ENCODE data around the gene NR1I3. TPM values are rescaled to one million over a fixed set of nuclear protein-coding genes. Genes with fewer than 3 reads are reported as not detected.

Gene NR1I3
- total RNA-seq, 4 donors from 2014 or later = not detected

- no peak for DNase-seq
- intact Hi-C loops (cut with DNase I) = no loop called here
- peaks cover 0 to 8% of the 10 kb centered on the region in 2 donors for H3K4me1 ChIP-seq
- H3K9me3 ChIP-seq = no peaks in the 10 kb centered on the region
- peak overlapping the region in 2 of 3 donors; percentile 54 to 79 for H3K27ac ChIP-seq
- no peaks in the 10 kb centered on the region for H3K27me3 ChIP-seq
- no peaks in the 10 kb centered on the region for H3K36me3 ChIP-seq
- no peak for TF ChIP-seq POLR2A (IDR thresholded peaks at IDR 0.05)
- TF ChIP-seq, protein P1, sequence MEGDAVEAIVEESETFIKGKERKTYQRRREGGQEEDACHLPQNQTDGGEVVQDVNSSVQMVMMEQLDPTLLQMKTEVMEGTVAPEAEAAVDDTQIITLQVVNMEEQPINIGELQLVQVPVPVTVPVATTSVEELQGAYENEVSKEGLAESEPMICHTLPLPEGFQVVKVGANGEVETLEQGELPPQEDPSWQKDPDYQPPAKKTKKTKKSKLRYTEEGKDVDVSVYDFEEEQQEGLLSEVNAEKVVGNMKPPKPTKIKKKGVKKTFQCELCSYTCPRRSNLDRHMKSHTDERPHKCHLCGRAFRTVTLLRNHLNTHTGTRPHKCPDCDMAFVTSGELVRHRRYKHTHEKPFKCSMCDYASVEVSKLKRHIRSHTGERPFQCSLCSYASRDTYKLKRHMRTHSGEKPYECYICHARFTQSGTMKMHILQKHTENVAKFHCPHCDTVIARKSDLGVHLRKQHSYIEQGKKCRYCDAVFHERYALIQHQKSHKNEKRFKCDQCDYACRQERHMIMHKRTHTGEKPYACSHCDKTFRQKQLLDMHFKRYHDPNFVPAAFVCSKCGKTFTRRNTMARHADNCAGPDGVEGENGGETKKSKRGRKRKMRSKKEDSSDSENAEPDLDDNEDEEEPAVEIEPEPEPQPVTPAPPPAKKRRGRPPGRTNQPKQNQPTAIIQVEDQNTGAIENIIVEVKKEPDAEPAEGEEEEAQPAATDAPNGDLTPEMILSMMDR (IDR thresholded peaks at IDR 0.05) = no peak
- H3K4me3 ChIP-seq (replicated peaks in 1 of 3) = no peak overlapping the region
- WGBS, 2 donors = 42 to 54% methylated on average over 2 of the region's 2 CpGs
Measured at GRCh38 chr1:161185732-161186311, 52.2 kb downstream of the NR1I3 start.

GRCh38 chr1:161185282-161185682 lies 52.7 kb downstream of the NR1I3 start:
- H3K4me1 ChIP-seq = peaks cover 0 to 8% of the 10 kb centered on the region in 2 donors
- no peaks in the 10 kb centered on the region for H3K36me3 ChIP-seq
- no peaks in the 10 kb centered on the region for H3K9me3 ChIP-seq
- WGBS, 2 donors = 21 to 24% methylated on average over 3 of the region's 3 CpGs
- TF ChIP-seq POLR2A (IDR thresholded peaks at IDR 0.05) = no peak
- TF ChIP-seq, protein P1 (IDR thresholded peaks at IDR 0.05) = no peak
- intact Hi-C loops (cut with DNase I) = no loop called here
- peak overlapping the region in 2 of 3 donors; percentile 54 to 79 for H3K27ac ChIP-seq
- DNase-seq = peak; percentile 45 to 49
- no peaks in the 10 kb centered on the region for H3K27me3 ChIP-seq
- H3K4me3 ChIP-seq (replicated peaks in 1 of 3) = no peak overlapping the region

DNA sequence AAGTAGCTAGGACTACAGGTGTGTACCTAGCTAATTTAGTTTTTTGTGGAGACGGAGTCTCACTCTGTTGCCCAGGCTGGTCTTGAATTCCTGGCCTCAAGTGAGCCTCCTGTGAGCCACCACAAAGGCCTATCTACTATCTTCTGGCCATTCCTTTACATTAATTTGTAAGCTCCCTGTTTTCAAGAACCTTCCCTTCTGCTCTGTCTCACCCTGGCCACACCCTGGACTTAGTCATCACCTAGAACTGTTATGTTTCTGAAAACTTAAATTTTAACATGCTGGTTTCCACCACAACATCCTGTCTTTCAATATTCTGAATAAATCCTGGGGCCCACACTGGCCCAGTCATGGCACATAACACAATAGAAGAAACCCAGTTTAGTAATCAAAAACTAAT lies 55.8 kb downstream of the NR1I3 start:
- Histone ChIP-seq H3K27ac (no peak overlapping the region), H3K4me3 (replicated peaks in 1 of 3) (no peak overlapping the region), H3K9me3 (no peaks in the 10 kb centered on the region), H3K36me3 (no peaks in the 10 kb centered on the region), H3K27me3 (no peaks in the 10 kb centered on the region), H3K4me1 (peaks cover 0 to 15% of the 10 kb centered on the region in 2 donors)
- WGBS, 2 donors = 95 to 100% methylated on average over 1 of the region's 1 CpG
- intact Hi-C loops (cut with DNase I) = no loop called here
- TF ChIP-seq, protein P1 (IDR thresholded peaks at IDR 0.05) = no peak
- no peak for TF ChIP-seq POLR2A (IDR thresholded peaks at IDR 0.05)
- DNase-seq = no peak

DNA sequence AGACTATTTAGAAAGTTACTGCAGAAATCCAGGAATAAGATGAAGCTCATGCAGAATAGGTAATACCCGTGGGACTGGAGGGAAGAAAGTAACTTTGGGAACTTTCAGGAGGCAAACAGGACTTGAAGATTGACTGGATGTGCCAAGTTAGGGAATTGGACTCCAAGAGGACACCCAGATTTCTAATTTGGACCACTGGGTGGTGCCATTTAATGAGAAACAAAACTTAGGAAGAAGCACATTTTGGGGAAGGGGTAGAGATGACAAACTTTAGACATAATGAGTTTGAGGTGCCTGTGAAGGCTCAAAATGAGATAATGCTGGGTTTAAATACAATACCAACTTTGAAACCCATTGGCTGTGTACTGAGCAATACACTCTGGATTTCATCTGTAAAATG lies 57.4 kb downstream of the NR1I3 start:
- intact Hi-C loops (cut with DNase I) = no loop called here
- no peak for TF ChIP-seq POLR2A (IDR thresholded peaks at IDR 0.05)
- TF ChIP-seq, protein P1 (IDR thresholded peaks at IDR 0.05) = no peak
- DNase-seq = no peak
- Histone ChIP-seq H3K27me3 (no peaks in the 10 kb centered on the region), H3K36me3 (no peaks in the 10 kb centered on the region), H3K4me3 (replicated peaks in 1 of 3) (no peak overlapping the region), H3K9me3 (no peaks in the 10 kb centered on the region), H3K27ac (no peak overlapping the region), H3K4me1 (peaks cover 8 to 20% of the 10 kb centered on the region in 2 donors)
- 49 to 62% methylated on average over 1 of the region's 1 CpG for WGBS, 2 donors

DNA sequence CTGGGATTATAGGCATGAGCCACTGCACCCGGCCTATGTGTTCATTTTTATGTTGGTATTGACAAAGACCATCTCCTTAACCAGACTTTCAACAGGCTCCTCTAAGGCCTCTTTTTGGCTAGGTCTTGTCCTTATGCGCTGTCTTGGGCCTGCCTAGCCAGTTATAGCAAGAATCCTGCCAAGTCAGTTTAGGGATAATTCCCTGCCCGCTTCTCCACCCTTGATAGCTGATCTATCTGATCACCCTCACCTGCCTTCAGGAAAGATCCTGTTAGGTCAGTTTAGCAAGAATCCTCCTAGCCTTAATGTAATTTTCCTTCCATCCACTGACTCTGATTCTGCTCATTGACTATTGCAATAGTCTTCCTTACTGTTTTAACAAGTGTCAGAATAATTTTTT lies 58.3 kb downstream of the NR1I3 start:
- no peaks in the 10 kb centered on the region for H3K9me3 ChIP-seq
- peaks cover 8 to 17% of the 10 kb centered on the region in 2 donors for H3K4me1 ChIP-seq
- TF ChIP-seq, protein P1 (IDR thresholded peaks at IDR 0.05) = no peak
- no peak for TF ChIP-seq POLR2A (IDR thresholded peaks at IDR 0.05)
- H3K36me3 ChIP-seq = peaks cover 3 to 4% of the 10 kb centered on the region in 2 donors
- no peaks in the 10 kb centered on the region for H3K27me3 ChIP-seq
- H3K27ac ChIP-seq = no peak overlapping the region
- WGBS, 2 donors = 92% methylated on average over 3 of the region's 3 CpGs
- no peak overlapping the region for H3K4me3 ChIP-seq (replicated peaks in 1 of 3)
- intact Hi-C loops (cut with DNase I) = loop anchor here (10.0 kb wide), 1 partner anchor 45 kb away; the partner anchor contains the start of genes APOA2 and TOMM40L
- DNase-seq = no peak

Small RNA genes within 50 kb of the gene (microRNA-seq; reads per million reads assigned to microRNA genes)
- gene MIR5187 = not detected

Other genes starting within 250 kb of the NR1I3 start
- gene F11R, start 217.1 kb downstream of the NR1I3 start, total RNA-seq = 100 to 1,000 TPM in 2 of 4 donors, 10 to 100 TPM in 2; 80.8 to 122 (median 98.3) TPM
- gene TSTD1, start 199.2 kb downstream of the NR1I3 start, total RNA-seq = 100 to 1,000 TPM; 256 to 466 (median 320) TPM
- gene USF1, start 192.2 kb downstream of the NR1I3 start, total RNA-seq = 10 to 100 TPM; 56.0 to 71.0 (median 70.3) TPM
- 1 to 10 TPM; 1.4 to 3.5 (median 2.9) TPM for gene ARHGAP30, start 168.3 kb downstream of the NR1I3 start, total RNA-seq
- under 1 TPM in 1 of 4 donors, not detected in 3; 0.27 TPM for gene NECTIN4, start 148.6 kb downstream of the NR1I3 start, total RNA-seq
- 10 to 100 TPM in 3 of 4 donors, 1 to 10 TPM in 1; 6.9 to 31.8 (median 19.2) TPM for gene KLHDC9, start 139.8 kb downstream of the NR1I3 start, total RNA-seq
- gene PFDN2, start 120.2 kb downstream of the NR1I3 start, total RNA-seq = 10 to 100 TPM; 23.8 to 58.2 (median 30.3) TPM
- gene NIT1, start 120.1 kb downstream of the NR1I3 start, total RNA-seq = 10 to 100 TPM; 36.4 to 50.4 (median 47.9) TPM
- gene DEDD, start 105.5 kb downstream of the NR1I3 start, total RNA-seq = 10 to 100 TPM; 27.5 to 34.6 (median 31.1) TPM
- 10 to 100 TPM; 37.6 to 90.4 (median 62.1) TPM for gene UFC1, start 84.2 kb downstream of the NR1I3 start, total RNA-seq
- gene USP21, start 78.7 kb downstream of the NR1I3 start, total RNA-seq = 10 to 100 TPM; 21.2 to 27.6 (median 23.0) TPM
- 10 to 100 TPM; 12.6 to 30.0 (median 21.8) TPM for gene PPOX, start 71.8 kb downstream of the NR1I3 start, total RNA-seq
- 10 to 100 TPM; 24.1 to 34.0 (median 29.2) TPM for gene B4GALT3, start 60.7 kb downstream of the NR1I3 start, total RNA-seq
- 10 to 100 TPM in 1 of 4 donors, 1 to 10 TPM in 3; 4.6 to 24.4 (median 9.4) TPM for gene ADAMTS4, start 39.1 kb downstream of the NR1I3 start, total RNA-seq
- 100 to 1,000 TPM in 2 of 4 donors, 10 to 100 TPM in 2; 75.4 to 122 (median 99.9) TPM for gene NDUFS2, start 35.8 kb downstream of the NR1I3 start, total RNA-seq
- gene FCER1G, start 22.9 kb downstream of the NR1I3 start, total RNA-seq = 10 to 100 TPM; 16.3 to 70.9 (median 22.3) TPM
- not detected for gene APOA2, start 14.6 kb downstream of the NR1I3 start, total RNA-seq
- 10 to 100 TPM in 1 of 4 donors, 1 to 10 TPM in 3; 7.0 to 12.4 (median 8.3) TPM for gene TOMM40L, start 12.1 kb downstream of the NR1I3 start, total RNA-seq
- under 1 TPM; 0.39 to 0.83 (median 0.61) TPM for gene PCP4L1, start 20.5 kb upstream of the NR1I3 start, total RNA-seq
- gene MPZ, start 71.8 kb upstream of the NR1I3 start, total RNA-seq = 1 to 10 TPM in 2 of 4 donors, under 1 TPM in 2; 0.67 to 1.9 (median 0.93) TPM
- 100 to 1,000 TPM in 3 of 4 donors, 10 to 100 TPM in 1; 49.1 to 174 (median 111) TPM for gene SDHC, start 76.2 kb upstream of the NR1I3 start, total RNA-seq
- not detected for gene CFAP126, start 129.7 kb upstream of the NR1I3 start, total RNA-seq